ENCODE results near the gene POP4.

POP4 gene

GRCh38 chr19:29636553-29637360, 30.7 kb downstream of the POP4 start:
- no peak for TF ChIP-seq CTCF (IDR thresholded peaks at IDR 0.05; ENCODE audit: low read depth, low read length, missing control alignments)
- no peak for DNase-seq (ENCODE audit: extremely low read depth, low read depth)
- no peak overlapping the region for H3K4me3 ChIP-seq (replicated peaks; ENCODE audit: low read depth, low read length)

GRCh38 chr19:29639086-29639485, 33.0 kb downstream of the POP4 start:
- no peak overlapping the region for H3K4me3 ChIP-seq (replicated peaks; ENCODE audit: low read depth, low read length)
- TF ChIP-seq CTCF (IDR thresholded peaks at IDR 0.05; ENCODE audit: low read depth, low read length, missing control alignments), result no peak

GRCh38 chr19:29640231-29640630, 34.1 kb downstream of the POP4 start:
- TF ChIP-seq CTCF (IDR thresholded peaks at IDR 0.05; ENCODE audit: low read depth, low read length, missing control alignments), result no peak
- DNase-seq (ENCODE audit: extremely low read depth, low read depth), result no peak
- H3K4me3 ChIP-seq (replicated peaks; ENCODE audit: low read depth, low read length), result no peak overlapping the region

More at GRCh38 chr19:29639086-29639485, 33.0 kb downstream of the POP4 start:
- DNase-seq (ENCODE audit: extremely low read depth, low read depth), result no peak

GRCh38 chr19:29641597-29641996, 35.5 kb downstream of the POP4 start:
- no peak overlapping the region for H3K4me3 ChIP-seq (replicated peaks; ENCODE audit: low read depth, low read length)
- DNase-seq (ENCODE audit: extremely low read depth, low read depth), result no peak
- no peak for TF ChIP-seq CTCF (IDR thresholded peaks at IDR 0.05; ENCODE audit: low read depth, low read length, missing control alignments)

- DNase-seq (ENCODE audit: extremely low read depth, low read depth), result no peak
- TF ChIP-seq CTCF (IDR thresholded peaks at IDR 0.05; ENCODE audit: low read depth, low read length, missing control alignments), result no peak
- no peak overlapping the region for H3K4me3 ChIP-seq (replicated peaks; ENCODE audit: low read depth, low read length)
Measured at GRCh38 chr19:29643361-29643935, 37.4 kb downstream of the POP4 start.

GRCh38 chr19:29644210-29644609, 38.1 kb downstream of the POP4 start:
- no peak overlapping the region for H3K4me3 ChIP-seq (replicated peaks; ENCODE audit: low read depth, low read length)
- no peak for DNase-seq (ENCODE audit: extremely low read depth, low read depth)
- no peak for TF ChIP-seq CTCF (IDR thresholded peaks at IDR 0.05; ENCODE audit: low read depth, low read length, missing control alignments)

All from HFF-Myc (cell line).